ENCODE measurements around the gene RBM34.

The RBM34 gene

DNA sequence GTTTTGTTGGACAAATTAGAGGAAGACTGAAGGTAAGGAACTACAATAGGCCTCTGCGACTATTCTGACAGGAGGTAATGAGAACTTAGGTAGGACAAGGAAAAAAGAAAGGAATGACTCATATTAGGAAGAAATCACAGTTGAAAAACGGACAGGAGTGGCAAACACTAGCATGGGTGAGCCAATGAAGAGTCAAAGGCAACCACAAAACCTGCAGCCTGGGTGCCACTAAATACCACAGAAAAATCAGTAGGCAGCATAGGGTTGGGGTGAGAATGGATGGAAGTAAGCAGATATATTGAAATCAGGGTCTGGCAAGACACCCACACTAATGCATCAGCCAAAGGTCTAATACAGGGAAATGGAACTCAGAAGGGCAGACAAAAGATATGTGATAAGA is 10.0 kb downstream of the RBM34 start:
- no peak for DNase-seq

DNA sequence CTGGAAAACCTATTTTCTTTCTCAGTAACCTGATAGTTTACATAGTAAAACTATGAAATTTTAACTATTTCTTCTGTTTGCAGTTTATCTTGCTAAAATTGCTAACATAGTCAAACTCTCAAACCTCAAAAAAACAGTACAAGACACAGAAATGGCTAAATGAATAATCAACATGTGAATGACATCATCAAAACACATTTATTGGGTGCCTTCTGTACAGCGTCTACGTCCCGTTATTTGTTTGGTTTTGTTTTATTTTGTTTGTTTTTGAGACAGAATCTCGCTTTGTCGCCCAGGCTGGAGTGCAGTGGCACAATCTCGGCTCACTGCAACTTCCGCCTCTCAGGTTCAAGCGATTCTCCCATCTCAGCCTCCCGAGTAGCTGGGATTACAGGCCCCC is 11.2 kb downstream of the RBM34 start:
- DNase-seq = no peak

DNA sequence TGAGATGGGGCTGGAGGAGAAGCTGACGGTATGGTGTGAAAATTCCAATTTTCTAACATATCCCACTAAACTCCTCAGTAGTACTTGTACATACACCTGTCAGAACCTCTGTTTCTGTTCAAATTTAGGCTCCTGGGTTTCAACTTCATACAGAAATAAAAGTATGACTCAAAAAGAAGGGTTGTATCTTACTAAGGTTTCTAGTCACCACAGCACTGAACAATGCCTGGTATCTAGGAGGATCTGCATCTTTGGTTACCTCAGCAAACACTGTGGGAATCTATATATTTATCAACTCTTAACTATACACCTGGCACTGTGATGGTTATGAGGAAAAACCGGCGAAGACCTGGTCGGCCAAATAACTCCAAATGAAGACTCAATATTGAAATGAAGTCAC is 13.8 kb downstream of the RBM34 start:
- no peak for DNase-seq

DNA sequence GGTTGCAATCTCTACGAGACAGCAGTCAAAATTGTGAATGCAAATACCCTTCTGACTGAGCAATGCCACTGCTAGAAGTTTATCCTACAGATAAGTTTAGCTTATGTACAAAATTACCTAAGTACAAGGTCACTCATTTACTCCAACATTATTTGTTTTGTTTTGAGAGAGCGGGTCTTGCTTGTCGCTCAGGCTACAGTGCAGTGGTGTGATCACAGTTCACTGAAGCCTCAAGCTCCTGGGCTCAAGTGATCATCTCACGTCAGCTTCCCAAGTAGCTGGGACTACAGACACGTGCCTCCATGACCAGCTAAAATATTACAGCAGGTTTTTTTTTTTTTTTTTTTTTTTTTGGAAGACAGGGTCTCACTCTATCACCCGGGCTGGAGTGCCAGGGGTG is 15.4 kb downstream of the RBM34 start:
- DNase-seq = no peak

DNA sequence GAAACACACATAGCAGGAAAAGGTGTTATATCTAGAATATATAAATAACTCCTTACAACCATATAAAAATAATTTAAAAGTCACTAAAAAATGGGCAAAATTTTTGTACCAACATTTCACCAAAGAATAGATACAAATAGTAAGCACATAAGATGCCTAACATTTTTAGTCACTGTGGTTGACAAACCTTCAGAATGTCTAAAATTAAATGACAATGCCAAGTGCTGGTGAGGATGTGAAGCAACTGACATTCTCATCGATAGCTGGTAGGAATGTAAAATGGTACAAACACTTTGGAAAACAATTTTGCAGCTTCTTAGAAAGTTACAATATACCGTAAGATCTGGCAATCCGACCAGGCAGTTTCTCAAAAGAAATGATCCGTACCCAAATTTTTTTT is 18.1 kb downstream of the RBM34 start:
- no peak for DNase-seq

DNA sequence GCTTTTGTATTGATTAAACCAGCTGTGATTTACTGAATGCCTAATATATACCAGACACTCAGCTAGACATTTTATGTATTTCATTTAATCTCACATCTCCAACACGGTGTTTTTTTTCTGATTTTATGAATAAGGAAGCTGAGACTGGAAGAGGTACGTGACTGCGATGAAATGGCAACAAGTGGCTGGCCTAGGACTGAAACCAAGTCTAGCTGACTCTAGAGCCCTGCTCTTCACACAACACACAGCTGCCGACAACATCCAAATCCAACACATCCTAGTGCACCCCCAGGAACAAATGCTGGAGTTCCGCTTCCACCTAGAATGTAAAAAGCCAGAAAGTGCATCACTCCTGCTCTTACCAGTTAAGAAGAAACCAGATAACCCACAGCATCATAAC is 21.7 kb downstream of the RBM34 start:
- no peak for DNase-seq

DNA sequence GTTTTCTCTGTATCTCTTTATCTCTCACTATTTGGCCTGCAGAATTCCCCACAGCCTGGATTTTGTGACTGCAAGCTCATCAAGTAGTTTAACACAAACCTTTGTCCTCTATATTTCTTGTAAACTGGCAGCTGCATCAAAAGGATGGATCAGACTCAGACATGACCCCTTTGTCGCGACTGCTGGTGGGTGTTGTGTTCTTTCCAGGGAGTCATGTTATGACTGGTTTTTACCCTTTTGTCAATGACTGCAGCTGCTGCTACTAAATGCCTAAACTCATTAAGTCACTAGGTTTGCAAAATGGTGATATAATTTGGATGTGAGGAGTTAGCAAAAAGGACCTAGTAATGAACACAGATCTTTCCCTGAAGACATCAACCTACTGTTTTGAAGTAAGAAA is 22.2 kb downstream of the RBM34 start:
- DNase-seq = no peak

DNA sequence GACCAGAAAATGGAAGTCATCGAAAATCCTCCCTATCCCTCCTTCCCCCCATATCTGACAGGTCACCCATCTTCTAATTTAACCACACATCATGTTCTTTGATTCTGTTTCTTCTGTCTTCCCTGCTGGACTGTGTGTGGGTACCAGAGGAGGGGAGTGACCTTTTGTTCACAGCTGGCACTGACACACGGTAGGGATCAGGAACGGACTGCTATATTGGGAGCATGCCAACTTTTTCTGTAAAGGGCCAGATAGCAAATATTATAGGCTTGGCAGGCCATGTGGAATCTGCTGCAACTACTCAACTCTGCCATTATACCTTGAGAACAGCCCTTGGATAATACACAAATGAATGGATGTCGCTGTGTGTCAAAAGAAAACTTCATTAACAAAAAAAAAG is 24.9 kb downstream of the RBM34 start:
- no peak for DNase-seq

DNA sequence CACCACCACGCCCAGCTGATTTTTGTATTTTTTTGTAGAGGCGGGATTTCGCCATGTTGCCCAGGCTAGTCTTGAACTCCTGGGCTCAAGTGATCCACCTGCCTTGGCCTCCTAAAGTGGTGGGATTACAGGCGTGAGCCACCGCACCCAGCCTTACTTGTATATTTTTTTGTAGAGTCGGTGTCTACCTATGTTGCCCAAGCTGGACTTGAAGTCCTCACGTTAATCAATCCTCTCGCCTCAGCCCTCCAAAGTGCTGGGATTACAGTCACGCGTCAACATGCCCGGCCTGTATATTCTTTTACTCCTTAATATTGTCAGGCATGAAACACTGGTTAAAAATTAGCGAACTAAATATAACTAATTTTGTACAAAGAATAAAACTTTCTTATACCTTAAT is 26.9 kb downstream of the RBM34 start:
- no peak for DNase-seq

DNA sequence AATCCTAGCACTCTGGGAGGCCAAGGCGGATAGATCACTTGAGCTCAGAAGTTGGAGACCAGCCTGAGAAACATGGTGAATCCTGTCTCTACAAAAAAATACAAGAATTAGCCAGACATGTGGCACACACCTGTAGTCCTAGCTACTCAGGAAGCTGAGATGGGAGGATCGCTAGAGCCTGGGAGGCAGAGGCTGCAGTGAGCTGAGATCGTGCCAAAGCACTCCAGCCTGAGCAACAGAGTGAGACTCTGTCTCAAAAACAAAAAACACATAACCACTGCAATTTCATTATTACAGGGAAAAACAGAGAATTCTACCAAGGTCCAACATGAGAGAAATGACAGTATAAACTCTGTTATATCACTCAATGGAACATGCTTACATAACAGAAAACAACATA is 28.0 kb downstream of the RBM34 start:
- no peak for DNase-seq

DNA sequence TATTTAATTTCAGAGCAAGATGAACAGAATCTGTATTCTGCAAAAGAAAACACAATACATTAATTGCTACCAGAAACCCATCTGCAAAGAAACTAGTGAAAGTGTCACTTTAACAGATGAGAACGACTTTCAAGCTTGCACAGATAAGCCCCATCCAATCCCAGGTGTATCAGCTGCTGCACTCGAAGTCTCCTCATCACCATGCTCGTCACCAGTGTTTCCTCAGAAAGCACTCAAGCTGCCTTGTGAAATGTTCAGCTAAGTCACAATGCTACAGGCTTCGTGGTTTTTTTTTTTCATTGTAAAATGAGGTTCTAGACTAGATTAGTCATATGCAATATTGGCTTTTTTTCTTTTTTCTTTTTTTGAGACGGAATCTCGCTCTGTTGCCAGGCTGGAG is 29.1 kb downstream of the RBM34 start:
- no peak for DNase-seq

DNA sequence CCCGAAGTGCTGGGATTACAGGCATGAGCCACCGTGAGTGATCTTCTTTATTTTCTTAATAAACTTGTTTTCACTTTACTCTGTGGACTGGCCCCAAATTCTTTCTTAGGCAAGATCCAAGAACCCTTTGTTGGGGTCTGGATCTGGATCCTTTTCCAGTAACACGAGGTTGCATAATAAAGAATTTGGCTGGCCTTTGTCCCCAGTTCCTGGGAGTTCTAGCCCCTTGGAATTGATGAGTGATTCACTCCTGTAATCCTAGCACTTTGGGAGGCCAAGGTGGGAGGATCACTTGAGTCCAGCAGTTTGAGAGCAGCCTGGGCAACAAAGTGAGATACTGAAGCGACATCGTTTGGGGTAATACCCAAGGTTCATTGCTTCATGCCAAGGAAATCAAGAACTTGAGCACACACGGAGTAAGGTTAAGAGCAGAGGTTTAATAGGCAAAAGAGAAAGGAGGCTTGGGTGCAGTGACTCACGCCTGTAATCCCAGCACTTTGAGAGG is 30.2 kb downstream of the RBM34 start:
- no peak for DNase-seq

DNA sequence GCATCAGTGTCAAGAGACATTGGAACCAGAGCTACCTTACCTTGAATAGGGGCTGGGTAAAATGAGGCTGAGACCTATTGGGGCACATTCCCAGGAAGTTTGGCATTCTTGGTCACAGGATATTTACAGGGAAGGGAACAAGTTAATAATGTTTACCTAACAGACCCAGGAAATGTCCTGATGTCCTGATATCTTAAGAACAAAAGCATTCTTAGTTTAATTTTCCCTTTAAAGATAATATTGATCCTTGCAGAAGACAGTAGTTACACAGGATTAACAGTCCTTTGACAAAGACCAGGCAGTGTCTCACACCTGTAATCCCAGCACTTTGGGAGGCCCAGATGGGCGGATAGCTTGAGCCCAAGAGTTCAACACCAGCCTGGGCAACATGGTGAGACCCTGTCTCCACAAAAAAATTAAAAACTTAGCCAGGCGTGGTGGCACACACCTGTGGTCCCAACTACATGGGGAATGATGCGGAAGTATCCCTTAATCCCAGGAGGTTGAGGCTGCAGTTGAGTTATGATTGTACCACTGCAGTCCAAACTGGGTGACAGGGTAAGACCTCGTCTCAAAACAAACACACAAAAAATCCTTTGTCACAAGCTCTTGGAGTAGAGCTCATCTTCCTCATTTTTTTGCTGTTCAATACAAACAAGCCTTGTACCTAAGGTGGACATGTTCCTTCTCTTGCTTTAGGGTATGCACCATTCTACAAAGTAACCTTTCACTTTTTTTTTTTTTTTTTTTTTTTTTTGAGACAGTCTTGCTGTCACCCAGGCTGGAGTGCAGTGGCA is 31.1 kb downstream of the RBM34 start:
- no peak for DNase-seq

DNA sequence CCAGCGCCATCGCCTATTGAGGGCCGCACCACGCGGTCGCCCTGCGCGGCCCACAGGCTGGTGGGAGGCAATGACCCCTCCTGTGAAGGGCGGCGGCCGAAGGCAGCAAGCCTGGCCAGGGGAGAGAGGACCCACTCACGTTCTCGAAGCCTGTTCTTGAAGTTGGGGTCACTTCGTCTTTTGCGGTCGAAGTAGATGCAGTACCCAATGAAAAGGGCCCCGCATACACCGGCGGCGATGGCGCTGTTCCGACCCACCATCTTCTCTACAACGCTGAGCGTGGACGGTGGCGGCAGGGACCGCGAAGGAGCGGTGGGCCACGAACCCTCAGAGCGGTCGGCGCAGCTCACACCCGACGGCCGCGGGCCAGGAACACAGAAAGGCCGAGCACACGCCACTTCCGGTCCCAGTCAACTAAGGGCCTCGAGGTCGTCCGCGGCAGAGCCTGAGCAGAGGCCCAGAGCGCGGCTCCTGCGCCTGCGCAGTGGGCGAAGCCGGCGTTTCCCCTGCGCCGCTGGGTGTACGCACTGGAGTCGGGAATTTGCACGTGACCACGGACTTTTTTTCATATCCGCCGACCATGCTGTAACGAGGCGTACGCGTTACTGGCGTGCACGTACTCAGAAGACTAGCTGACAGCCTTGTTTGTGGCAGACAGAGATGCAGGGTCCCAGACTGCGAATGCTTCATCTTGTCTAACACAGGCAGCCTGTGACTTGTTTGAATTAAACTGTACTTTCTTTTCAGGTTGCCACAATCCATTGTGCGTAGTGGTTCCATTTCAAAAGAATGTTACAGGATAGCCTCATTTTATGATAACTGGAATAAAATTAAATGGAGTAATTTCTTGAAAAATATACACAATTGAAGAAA is 32.4 kb downstream of the RBM34 start, which contains the start of gene TOMM20:
TOMM20 (minus strand) TSS at position 382 of the 873 bp plus-strand sequence; CDS start at position 260, 122 bp downstream.
- peak; percentile 97 for DNase-seq

DNA sequence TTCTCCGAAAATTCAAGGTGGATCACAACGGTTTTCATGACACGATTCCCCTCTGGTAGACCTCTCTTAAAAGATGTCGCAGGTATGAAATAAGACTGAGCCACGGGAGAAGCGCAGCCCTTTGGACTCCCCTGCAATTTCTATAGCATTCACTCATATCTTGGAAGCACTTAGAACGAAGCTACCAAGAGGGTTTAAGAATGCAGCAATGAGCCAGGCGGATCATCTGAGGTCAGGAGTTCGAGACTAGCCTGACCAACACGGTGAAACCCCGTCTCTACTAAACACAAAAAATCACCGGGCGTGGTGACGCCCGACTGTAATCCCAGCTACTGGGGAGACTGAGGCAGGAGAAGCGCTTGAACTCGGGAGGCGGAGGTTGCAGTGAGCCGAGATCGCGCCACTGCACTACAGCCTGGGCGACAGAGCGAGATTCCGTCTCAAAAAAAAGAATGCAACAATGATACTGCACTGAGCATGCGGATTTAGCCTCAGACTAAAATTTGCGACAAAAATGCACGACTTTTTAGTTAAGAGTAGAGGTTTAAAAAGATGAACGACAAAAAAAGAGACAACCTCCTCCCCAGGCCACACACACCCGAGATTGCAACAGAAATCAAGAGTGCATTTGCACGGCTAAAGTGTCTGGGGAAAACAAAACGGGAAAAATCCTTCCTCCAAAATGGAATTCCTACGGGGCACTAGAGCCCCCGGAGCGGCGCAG is 33.2 kb downstream of the RBM34 start:
- no peak for DNase-seq

DNA sequence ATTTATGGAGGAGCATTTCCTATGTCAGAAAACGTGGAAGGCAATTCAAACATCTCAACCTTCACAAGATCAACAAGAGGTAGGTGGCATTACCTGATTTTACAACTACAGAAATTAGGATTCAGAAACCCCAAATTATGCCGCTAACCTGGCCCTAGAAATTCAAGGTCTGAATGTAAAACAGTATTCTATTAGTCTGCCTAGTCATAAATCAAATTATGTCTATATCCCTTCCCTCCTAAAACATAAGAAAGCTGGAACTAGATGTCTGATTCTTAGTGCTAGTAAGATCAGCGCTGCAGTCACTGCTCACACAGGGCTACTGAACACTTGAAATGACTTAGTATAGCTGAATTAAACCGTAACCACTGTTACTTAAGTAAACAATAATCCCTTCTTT is 33.8 kb downstream of the RBM34 start:
- no peak for DNase-seq

DNA sequence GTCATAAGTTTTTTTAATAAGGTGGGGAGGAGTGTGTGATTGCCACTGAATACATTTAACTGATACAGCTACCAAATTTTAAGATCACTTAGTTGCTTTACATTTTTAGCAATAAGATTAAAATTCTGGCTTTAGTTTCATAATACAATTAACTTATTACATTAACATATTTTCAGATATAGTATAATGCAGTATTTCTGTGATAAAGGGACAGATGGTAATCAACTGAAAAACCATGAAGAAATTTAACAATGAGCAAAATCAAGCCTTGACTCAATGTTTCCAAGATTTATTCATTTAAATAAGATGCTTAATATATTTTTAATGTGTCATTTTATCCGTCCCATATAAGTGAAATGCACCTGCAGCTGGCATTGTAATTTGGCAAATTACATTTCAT is 36.4 kb downstream of the RBM34 start:
- no peak for DNase-seq

DNA sequence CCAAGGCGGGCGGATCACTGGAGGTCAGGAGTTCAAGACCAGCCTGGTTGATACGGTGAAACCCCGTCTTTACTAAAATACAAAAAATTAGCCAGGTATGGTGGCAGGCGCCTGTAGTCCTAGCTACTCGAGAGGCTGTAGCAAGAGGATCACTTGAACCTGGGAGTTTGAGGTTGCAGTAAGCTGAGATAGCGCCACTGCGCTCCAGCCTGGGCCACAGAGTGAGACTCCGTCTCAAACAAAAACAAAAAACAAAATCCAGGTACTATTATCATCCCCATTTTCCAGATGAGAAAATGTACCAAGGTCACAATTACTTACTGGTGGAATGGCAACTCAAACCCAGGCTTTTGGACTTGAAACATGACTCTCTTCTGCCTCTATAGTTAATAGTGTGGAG is 36.9 kb downstream of the RBM34 start:
- no peak for DNase-seq

DNA sequence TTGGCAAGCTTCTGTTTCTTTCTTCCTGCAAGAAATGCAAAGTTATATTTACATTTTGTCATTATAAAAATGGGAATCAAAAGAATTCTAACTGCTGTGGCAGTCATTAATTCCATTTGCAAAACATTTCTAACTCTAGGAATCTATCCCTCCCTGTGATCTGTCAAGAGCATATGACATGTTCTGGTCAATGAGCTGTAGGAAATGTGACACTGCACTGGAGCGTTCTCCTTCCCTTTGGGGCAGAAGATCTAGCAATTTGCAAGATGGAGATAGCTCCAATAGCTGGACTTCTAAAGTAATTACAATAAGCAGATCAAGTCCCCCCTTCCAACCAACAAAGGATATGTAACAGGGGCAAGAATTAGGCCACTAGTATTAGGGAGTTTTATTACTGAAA is 38.7 kb downstream of the RBM34 start:
- DNase-seq = no peak

DNA sequence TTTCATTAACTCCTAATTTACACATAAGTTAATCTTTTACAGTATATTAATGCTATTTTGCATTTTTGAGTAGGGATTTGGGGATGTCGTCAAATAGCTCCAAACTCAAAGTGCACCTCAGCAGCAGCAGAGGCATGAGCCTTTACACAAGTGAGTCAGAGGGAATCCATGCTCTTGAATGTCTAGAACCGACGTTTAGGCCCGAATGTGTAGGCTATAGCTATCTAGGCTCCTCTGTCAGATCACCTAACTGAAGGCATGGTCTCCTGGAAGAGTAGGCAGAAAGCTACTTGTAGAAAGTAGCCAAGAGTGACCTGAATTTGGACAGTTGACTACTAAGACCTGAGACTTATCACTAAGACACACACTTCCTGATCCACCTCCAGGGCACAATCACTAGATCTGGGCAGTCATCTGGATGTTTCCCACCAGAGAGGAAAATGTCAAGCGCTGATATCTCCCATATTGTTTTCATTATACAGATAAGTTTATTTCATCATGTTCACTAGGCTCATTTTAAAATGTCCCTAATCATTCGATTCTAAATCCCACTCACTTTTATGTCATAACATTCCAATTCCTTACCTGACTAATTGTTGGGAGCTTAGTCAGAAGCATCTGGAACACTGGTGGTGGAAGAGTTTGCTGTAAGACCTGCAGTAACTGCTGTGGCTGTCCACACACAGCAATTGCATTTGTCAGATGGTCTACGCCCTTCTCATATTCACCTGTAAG is 47.7 kb downstream of the RBM34 start:
- no peak for DNase-seq

DNA sequence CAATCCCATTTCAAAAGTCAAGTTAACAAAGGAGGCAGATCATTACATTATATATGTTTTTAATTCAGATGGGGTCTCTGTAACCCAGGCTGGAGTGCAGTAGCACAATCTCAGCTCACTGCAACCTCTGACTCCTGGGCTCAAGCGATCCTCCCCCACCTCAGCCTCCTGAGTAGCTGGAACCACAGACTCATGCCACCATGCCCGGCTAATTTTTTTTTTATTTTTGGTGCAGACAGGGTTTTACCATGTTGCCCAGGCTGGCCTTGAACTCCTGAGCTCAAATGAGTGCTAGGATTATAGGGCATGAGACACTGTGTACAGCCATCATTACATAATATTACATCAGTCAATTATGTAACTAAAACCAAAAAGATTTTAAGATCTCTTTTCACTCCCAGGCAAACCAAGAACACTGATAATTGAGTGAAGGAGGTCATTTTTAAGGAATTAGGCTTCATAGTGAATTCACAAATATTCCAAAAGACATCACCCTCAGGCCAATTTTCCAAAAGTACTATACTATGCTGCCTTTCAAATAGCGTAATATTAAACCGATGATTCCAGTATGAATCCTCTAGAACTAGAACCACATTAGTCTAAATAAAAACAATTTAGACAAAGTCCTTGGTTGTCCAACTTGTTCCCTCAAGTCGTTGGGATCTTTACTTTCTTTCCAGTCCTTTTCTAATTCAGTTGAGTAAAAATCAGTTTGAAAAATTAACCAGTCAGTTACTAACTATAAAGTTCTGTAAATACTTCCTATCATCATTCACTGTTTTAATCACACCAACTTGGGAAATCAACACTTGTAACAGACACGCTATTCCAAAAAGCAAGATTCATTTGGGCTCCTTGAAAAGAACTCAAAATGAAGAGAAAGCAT is 48.5 kb downstream of the RBM34 start:
- DNase-seq = no peak

DNA sequence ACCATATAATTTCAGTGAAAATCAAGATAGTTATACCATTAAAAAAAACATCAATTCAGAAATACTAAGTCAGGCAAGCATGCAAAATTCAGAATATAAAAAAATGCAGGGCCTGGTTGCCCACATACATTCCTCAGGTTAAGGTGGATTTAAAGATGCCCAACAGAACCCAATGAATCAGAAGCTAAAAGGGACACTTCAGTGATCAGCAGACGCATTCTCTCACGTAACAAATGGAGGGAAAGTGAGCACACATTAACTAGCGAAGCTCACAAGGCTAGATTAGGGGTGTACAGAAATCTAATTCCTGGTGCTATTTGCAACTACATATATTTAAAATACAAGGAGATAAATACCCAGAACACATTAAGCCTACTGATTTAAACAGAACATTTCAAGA is 49.9 kb downstream of the RBM34 start:
- no peak for DNase-seq

Measured in COR-L47 (cell line).